ENCODE data around the gene ADK. TPM values are rescaled to one million over a fixed set of nuclear protein-coding genes. Genes with fewer than 3 reads are reported as not detected.

ADK gene
- total RNA-seq, 1 donor from 2014 or later, result 62.0 TPM

DNA sequence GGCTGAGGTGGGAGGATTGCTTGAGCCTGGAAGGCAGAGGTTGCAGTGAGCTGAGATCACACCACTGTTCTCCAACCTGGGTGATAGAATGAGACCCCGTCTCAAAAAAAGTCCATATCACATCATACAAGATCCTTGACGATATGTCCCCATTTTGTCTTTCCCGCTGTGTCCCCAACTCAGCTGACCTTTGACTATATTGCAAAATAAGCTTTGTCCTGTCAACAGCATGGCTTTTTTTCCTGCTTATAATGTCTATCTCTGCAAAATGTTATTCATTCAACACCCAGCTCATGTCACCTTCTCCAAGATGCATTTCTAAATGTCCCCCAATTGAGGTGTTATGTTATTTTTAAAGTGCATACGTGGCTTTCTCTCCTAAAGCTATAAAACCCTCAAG is 539.4 kb downstream of the ADK start:
- Mint-ChIP-seq H3K27ac (ENCODE audit: unreplicated experiment) (no peak overlapping the region), H3K27me3 (ENCODE audit: low read depth, unreplicated experiment) (no peaks in the 10 kb centered on the region), H3K9me3 (ENCODE audit: unreplicated experiment) (no peaks in the 10 kb centered on the region), H3K4me3 (ENCODE audit: unreplicated experiment) (no peak overlapping the region), H3K4me1 (ENCODE audit: low read depth, unreplicated experiment) (no peaks in the 10 kb centered on the region), H3K36me3 (ENCODE audit: low read depth, unreplicated experiment) (peaks cover 5% of the 10 kb centered on the region)
- Histone ChIP-seq H2AFZ (ENCODE audit: low read depth, low read length) (no peak overlapping the region), H3K36me3 (ENCODE audit: insufficient read depth, low read length) (peaks cover 3% of the 10 kb centered on the region), H3K79me2 (ENCODE audit: insufficient read depth, low read length) (no peaks in the 10 kb centered on the region), H3K4me3 (ENCODE audit: insufficient read depth, low read depth, low read length) (no peak overlapping the region), H3K4me2 (ENCODE audit: low read length) (no peak overlapping the region), H3K4me1 (ENCODE audit: insufficient read depth, low read length) (no peaks in the 10 kb centered on the region), H4K20me1 (ENCODE audit: insufficient read depth, low read length) (no peaks in the 10 kb centered on the region), H3K27ac (ENCODE audit: low read depth, low read length) (no peak overlapping the region), H3K27me3 (ENCODE audit: insufficient read depth, low read length) (no peaks in the 10 kb centered on the region), H3K9ac (ENCODE audit: low read length) (no peak overlapping the region), H3K9me3 (ENCODE audit: insufficient read depth, low read depth, low read length) (no peaks in the 10 kb centered on the region)
- no peak for FAIRE-seq
- no peak for TF ChIP-seq EZH2 (IDR thresholded peaks at IDR 0.05; ENCODE audit: insufficient read depth, low read length)
- TF ChIP-seq, protein P1, sequence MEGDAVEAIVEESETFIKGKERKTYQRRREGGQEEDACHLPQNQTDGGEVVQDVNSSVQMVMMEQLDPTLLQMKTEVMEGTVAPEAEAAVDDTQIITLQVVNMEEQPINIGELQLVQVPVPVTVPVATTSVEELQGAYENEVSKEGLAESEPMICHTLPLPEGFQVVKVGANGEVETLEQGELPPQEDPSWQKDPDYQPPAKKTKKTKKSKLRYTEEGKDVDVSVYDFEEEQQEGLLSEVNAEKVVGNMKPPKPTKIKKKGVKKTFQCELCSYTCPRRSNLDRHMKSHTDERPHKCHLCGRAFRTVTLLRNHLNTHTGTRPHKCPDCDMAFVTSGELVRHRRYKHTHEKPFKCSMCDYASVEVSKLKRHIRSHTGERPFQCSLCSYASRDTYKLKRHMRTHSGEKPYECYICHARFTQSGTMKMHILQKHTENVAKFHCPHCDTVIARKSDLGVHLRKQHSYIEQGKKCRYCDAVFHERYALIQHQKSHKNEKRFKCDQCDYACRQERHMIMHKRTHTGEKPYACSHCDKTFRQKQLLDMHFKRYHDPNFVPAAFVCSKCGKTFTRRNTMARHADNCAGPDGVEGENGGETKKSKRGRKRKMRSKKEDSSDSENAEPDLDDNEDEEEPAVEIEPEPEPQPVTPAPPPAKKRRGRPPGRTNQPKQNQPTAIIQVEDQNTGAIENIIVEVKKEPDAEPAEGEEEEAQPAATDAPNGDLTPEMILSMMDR (IDR thresholded peaks at IDR 0.05; ENCODE audit: insufficient read depth, low read depth, low read length), result no peak
- no peak for DNase-seq (ENCODE audit: low read depth)

DNA sequence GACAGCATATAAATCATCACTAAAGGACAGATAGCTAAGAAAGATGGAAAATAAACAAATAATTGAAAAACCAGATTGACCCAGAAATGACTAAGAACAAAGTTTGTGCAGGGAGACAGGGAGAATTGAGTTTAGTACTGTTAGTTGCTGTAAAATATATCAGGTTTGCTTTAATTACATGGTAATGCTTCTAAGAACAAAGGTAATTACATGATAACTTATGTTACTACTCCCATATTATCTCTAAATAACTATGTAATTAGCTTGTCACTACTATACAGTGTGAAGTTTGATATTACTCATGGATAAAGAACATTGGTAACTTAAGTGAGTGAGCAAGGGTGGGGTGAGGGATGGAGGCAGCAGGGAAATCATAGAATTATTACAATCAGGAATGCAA is 540.1 kb downstream of the ADK start:
- no peaks in the 10 kb centered on the region for H3K4me1 Mint-ChIP-seq (ENCODE audit: low read depth, unreplicated experiment)
- Histone ChIP-seq H3K9me3 (ENCODE audit: insufficient read depth, low read depth, low read length) (no peaks in the 10 kb centered on the region), H3K27me3 (ENCODE audit: insufficient read depth, low read length) (no peaks in the 10 kb centered on the region), H3K4me3 (ENCODE audit: insufficient read depth, low read depth, low read length) (no peak overlapping the region), H3K9ac (ENCODE audit: low read length) (no peak overlapping the region), H3K27ac (ENCODE audit: low read depth, low read length) (no peak overlapping the region), H3K4me1 (ENCODE audit: insufficient read depth, low read length) (no peaks in the 10 kb centered on the region), H3K36me3 (ENCODE audit: insufficient read depth, low read length) (peaks cover 3% of the 10 kb centered on the region), H3K4me2 (ENCODE audit: low read length) (no peak overlapping the region), H2AFZ (ENCODE audit: low read depth, low read length) (no peak overlapping the region), H3K79me2 (ENCODE audit: insufficient read depth, low read length) (no peaks in the 10 kb centered on the region), H4K20me1 (ENCODE audit: insufficient read depth, low read length) (no peaks in the 10 kb centered on the region)
- no peak overlapping the region for H3K27ac Mint-ChIP-seq (ENCODE audit: unreplicated experiment)
- H3K27me3 Mint-ChIP-seq (ENCODE audit: low read depth, unreplicated experiment), result no peaks in the 10 kb centered on the region
- H3K36me3 Mint-ChIP-seq (ENCODE audit: low read depth, unreplicated experiment), result peaks cover 5% of the 10 kb centered on the region
- DNase-seq (ENCODE audit: low read depth), result no peak
- H3K9me3 Mint-ChIP-seq (ENCODE audit: unreplicated experiment), result no peaks in the 10 kb centered on the region
- no peak overlapping the region for H3K4me3 Mint-ChIP-seq (ENCODE audit: unreplicated experiment)
- FAIRE-seq, result no peak
- no peak for TF ChIP-seq EZH2 (IDR thresholded peaks at IDR 0.05; ENCODE audit: insufficient read depth, low read length)
- TF ChIP-seq, protein P1 (IDR thresholded peaks at IDR 0.05; ENCODE audit: insufficient read depth, low read depth, low read length), result no peak

DNA sequence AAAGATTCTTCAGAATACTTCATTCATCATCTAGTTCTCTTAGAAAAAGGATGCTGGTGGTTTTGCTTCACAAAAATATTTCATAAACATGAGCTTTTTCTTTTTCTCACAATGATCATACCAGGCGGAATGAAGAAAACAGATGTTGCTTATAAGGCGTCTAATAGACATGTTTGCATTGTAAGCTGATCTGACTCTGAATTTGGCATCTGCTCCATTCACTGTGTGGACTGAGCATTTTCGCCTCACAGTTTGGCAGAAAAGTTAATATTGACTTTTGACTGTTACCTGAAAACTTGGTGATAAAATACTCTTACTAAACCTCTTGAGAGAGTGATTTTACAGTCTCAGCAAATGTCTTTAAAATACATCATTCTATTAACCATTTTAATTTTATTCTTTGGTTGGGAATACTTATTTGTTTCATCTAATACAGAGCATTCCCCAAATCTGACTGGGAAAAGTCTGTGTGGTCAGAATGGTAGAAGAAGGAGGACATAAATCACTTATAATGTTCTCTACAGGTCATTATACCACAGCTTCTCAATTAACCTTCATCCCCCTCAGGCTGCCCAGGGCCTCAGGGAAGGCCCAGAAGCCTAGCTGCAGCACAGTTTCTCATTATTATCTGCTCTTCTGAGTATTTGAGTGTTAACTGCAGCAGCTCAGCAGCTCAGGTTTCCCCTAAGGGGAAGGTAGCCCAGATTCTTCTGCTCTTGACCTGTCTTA is 553.8 kb downstream of the ADK start:
- Histone ChIP-seq H3K9me3 (ENCODE audit: insufficient read depth, low read depth, low read length) (no peaks in the 10 kb centered on the region), H3K36me3 (ENCODE audit: insufficient read depth, low read length) (no peaks in the 10 kb centered on the region), H3K79me2 (ENCODE audit: insufficient read depth, low read length) (no peaks in the 10 kb centered on the region), H3K27me3 (ENCODE audit: insufficient read depth, low read length) (no peaks in the 10 kb centered on the region), H3K4me2 (ENCODE audit: low read length) (no peak overlapping the region), H3K4me3 (ENCODE audit: insufficient read depth, low read depth, low read length) (no peak overlapping the region), H3K27ac (ENCODE audit: low read depth, low read length) (no peak overlapping the region), H3K4me1 (ENCODE audit: insufficient read depth, low read length) (no peaks in the 10 kb centered on the region), H3K9ac (ENCODE audit: low read length) (no peak overlapping the region), H4K20me1 (ENCODE audit: insufficient read depth, low read length) (no peaks in the 10 kb centered on the region), H2AFZ (ENCODE audit: low read depth, low read length) (no peak overlapping the region)
- Mint-ChIP-seq H3K4me3 (ENCODE audit: unreplicated experiment) (no peak overlapping the region), H3K27ac (ENCODE audit: unreplicated experiment) (no peak overlapping the region), H3K4me1 (ENCODE audit: low read depth, unreplicated experiment) (no peaks in the 10 kb centered on the region), H3K36me3 (ENCODE audit: low read depth, unreplicated experiment) (peaks cover 6% of the 10 kb centered on the region), H3K9me3 (ENCODE audit: unreplicated experiment) (no peaks in the 10 kb centered on the region), H3K27me3 (ENCODE audit: low read depth, unreplicated experiment) (no peaks in the 10 kb centered on the region)
- no peak for TF ChIP-seq EZH2 (IDR thresholded peaks at IDR 0.05; ENCODE audit: insufficient read depth, low read length)
- TF ChIP-seq, protein P1 (IDR thresholded peaks at IDR 0.05; ENCODE audit: insufficient read depth, low read depth, low read length), result no peak
- DNase-seq (ENCODE audit: low read depth) (peak; percentile 39), FAIRE-seq (no peak)
